Airway epithelial cell (primary cell): ENCODE measurements around the gene RIC3. TPM values are rescaled to one million over a fixed set of nuclear protein-coding genes. Genes with fewer than 3 reads are reported as not detected.

Experiments
- total RNA-seq: library from RNA; depleted of rRNA; stranded (reverse); fragments of >200 nt; gene quantifications from 2 replicates; pipeline ENCODE4 v1.2.3, GENCODE V29; 2015

Gene RIC3, protein sequence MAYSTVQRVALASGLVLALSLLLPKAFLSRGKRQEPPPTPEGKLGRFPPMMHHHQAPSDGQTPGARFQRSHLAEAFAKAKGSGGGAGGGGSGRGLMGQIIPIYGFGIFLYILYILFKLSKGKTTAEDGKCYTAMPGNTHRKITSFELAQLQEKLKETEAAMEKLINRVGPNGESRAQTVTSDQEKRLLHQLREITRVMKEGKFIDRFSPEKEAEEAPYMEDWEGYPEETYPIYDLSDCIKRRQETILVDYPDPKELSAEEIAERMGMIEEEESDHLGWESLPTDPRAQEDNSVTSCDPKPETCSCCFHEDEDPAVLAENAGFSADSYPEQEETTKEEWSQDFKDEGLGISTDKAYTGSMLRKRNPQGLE
- total RNA-seq = 0.14 and 0.23 TPM in 2 replicates

DNA sequence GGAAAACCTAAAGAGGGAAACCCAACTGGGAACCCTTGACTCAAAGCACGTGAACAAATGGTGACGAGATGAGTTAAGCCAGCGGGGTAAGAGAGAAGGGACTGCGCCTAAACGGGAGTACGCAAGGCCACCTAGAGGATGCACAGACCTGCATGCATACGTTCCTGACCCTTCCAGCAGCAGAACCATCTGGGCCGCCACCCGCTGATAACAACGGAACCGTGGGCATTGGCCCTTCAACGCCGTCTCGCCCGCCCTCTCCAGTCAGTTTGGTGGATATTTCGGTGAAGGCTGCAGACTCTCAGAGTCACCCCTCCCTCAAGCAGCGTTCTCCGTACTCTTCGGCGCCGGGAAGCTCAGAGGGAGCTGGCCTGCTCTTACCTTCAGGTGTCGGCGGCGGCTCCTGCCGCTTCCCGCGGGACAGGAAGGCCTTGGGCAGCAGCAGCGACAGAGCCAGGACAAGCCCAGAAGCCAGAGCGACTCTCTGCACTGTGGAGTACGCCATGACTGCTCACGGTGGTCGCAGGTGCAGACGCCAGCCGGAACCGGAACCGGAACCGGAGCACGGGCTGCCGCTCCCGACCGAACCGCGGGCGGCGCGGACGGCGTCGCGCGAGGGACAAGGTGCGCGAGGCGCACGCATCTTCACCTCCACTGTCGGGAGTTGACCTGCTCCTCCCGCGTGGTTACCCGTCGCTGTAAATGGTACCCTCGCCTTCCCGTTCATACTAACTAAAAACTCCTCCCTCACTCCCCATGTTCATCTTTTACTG is at the start of gene RIC3:
RIC3 (minus strand) TSS at position 541 of the 773 bp plus-strand sequence; CDS start at position 505, 36 bp downstream.

DNA sequence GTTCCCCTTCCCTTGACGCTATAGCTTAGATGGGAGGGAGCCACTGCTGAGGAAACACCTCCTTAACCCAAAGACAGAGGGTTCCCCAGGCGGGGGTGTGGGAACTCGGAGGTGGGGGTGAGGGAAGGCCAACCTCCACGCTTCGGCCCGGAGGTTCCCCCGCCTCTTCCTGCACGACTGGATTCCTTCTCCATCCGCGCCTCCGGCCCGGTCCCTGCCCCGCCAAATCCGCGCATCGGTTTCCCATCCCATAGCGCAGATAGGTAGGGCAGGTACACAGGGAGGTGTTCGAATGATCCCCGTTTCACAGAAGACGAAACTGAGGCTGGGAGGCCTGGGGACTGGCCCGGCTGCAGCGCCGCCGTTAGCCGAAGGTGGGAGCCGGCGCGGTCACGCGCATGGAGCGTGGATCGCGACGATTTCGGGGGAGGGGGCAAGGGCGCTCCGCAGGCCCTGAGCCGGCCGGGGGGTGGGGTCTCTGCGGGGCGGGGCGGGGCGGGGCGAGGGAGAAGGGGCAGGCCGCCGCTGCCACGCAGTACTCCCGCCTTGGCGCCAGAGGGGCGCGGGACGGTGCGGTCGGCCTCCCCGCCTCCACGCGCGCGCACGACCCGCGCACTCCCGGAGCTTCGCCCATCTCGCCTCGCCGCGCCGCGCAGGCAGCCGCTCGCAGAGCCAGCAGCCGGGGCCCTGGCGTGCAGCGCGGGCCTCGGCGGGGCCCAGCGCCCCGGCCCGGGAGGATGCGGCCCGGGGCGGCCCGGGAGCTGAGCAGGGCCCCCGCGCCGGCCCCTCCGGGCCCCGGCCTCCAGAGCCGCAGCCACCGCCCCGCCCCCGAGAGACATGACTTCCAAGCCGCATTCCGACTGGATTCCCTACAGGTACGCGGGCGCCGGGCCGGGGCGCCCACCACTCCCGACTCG is 87.9 kb downstream of the RIC3 start, which contains the start of gene TUB:
TUB (plus strand) TSS at position 538 of the 917 bp plus-strand sequence; CDS start at position 838, 300 bp downstream.

Other genes with a start within 250 kb of the RIC3 start
- gene OR10A6, start 237.8 kb downstream of the RIC3 start, total RNA-seq = not detected in 2 replicates
- 0.05 TPM in 1 of 2 replicates, not detected in the other for gene OR10A3, start 227.3 kb downstream of the RIC3 start, total RNA-seq
- gene NLRP10, start 203.6 kb downstream of the RIC3 start, total RNA-seq = 0.28 and 0.71 TPM in 2 replicates
- gene EIF3F, start 181.7 kb downstream of the RIC3 start, total RNA-seq = 346 and 350 TPM in 2 replicates
- 0.51 and 1.3 TPM in 2 replicates for gene TUB, start 87.8 kb downstream of the RIC3 start, total RNA-seq
- not detected in 2 replicates for gene LMO1, start 94.9 kb upstream of the RIC3 start, total RNA-seq